GM10266 (cell line): ENCODE measurements around the gene SLC43A1.

Experiments
- DNase-seq: peaks from one replicate; pipeline ENCODE4 v3.0.0; 2012; ENCODE audit errors: extremely low spot score
- TF ChIP-seq, protein P1 (sequence below): IDR thresholded peaks from 2 replicates; pipeline ENCODE4 v1.5.1; 2012; ENCODE audit warnings: mild to moderate bottlenecking, low read depth; ENCODE audit not compliant: control insufficient read depth, insufficient read depth; ENCODE audit errors: missing control alignments

The SLC43A1 gene

DNA sequence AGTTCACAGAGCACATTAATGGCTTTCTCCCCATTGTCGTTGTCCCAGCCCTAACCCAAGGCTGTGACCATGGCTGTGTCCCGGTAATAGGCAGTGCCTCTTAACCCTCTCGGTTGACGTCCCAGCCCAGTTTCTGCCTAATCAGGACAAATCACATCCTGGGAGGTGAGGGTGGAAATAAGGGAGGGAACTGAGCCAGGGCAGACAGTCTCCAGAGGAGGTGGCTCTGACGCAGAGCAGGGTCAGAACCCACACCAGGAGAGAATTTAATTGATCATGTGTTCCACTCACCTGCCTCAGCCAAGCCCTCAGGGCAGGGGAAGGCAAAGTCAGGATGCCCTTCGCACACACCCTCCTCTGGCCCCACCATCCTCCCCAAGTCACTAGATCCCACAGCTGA is 17.0 kb downstream of the SLC43A1 start:
- TF ChIP-seq, protein P1, sequence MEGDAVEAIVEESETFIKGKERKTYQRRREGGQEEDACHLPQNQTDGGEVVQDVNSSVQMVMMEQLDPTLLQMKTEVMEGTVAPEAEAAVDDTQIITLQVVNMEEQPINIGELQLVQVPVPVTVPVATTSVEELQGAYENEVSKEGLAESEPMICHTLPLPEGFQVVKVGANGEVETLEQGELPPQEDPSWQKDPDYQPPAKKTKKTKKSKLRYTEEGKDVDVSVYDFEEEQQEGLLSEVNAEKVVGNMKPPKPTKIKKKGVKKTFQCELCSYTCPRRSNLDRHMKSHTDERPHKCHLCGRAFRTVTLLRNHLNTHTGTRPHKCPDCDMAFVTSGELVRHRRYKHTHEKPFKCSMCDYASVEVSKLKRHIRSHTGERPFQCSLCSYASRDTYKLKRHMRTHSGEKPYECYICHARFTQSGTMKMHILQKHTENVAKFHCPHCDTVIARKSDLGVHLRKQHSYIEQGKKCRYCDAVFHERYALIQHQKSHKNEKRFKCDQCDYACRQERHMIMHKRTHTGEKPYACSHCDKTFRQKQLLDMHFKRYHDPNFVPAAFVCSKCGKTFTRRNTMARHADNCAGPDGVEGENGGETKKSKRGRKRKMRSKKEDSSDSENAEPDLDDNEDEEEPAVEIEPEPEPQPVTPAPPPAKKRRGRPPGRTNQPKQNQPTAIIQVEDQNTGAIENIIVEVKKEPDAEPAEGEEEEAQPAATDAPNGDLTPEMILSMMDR, result no peak
- DNase-seq, result no peak

DNA sequence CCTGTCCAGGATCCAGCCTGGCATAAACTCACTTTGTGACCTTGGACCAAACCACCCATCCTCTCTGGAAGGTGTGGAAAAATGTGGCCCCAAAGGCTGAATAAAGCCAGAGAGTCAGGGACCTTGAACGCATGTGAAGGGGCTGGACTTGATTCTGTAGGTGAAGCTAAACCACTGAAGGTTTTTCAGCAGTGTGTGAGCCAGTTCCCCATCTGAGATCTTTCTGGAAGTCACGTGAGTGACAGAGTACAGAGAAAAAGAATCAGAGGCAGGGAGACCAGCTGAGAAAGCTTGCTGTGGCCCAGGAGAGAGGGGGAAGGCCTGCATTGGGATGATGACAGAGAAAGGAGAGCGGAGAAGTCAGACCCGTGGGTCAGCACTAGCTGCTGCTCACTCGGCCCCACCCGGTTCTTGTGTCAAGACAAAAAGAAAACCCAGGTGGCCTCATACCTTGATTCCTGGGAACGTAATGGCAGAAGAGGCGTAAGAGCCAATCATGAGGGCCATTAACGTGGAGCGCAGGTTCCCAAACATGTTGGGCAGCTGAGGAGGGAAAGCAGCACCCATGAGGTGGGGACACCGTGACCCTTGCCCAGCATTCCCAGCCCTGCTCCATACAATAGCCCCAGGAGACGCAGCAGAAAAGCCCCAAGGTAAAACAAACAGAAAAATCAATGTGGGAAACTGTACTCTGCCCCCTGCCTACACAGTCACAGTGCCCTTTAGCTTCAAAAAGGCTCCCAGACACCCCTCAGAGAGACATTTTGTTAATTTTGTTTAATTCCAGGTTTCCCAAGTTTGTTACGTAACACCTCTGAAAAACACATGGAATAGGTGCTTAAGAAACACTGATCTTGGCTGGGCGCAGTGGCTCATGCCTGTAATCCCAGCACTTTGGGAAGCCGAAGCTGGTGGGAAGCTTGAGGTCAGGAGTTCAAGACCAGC is 17.9 kb downstream of the SLC43A1 start:
- TF ChIP-seq, protein P1, result no peak
- no peak for DNase-seq

GRCh38 chr11:57496109-57496820 is 19.2 kb downstream of the SLC43A1 start:
- TF ChIP-seq, protein P1, result no peak
- DNase-seq, result no peak

DNA sequence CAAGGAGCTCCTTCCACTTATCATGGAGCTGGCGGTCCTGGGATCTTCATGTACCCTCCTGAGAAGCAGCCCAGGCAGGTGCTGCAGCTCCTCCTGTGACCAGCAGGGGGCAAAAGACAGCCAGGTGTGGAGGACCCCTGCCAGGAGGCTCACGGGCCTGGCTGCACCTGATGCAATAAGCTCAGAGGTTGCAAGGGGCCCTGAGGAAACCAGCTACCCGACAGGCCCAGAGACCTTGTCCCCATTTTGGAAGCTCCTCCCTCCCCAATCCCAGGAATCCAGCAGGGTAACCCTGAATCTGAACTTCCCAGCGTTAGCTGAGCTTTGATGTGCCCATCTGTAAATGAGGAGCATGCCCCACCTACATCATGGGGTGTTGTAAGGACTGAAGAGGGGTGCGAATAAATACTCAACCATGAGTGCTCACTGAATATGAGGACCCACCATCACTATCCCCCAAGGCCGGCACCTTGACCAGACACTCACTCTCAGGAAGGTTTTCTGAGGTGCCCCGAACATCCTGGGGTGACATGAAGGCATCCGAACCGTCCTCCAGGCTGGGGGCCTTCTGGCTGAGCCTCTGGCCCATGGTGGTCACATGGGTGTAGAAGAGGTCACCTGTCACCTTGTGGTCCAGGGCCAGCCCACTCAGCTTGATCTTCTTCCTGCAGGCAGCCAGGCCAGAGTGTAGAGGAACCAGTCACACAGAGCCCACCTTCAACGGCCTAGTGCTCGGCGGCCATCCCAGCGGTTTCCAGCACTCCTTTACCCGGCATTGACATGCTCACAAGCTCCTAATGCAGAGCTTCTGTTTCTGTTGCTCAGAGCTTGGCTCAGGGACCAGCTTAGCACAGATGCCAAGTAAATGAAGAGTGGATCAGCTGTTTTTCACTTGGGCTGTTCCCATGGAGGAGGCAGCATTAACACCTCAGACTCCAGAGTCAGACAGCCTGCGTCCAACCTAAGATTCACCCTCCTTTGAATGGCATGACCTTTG is 21.7 kb downstream of the SLC43A1 start:
- DNase-seq, result peak; percentile 79
- TF ChIP-seq, protein P1, result peak; percentile 95

DNA sequence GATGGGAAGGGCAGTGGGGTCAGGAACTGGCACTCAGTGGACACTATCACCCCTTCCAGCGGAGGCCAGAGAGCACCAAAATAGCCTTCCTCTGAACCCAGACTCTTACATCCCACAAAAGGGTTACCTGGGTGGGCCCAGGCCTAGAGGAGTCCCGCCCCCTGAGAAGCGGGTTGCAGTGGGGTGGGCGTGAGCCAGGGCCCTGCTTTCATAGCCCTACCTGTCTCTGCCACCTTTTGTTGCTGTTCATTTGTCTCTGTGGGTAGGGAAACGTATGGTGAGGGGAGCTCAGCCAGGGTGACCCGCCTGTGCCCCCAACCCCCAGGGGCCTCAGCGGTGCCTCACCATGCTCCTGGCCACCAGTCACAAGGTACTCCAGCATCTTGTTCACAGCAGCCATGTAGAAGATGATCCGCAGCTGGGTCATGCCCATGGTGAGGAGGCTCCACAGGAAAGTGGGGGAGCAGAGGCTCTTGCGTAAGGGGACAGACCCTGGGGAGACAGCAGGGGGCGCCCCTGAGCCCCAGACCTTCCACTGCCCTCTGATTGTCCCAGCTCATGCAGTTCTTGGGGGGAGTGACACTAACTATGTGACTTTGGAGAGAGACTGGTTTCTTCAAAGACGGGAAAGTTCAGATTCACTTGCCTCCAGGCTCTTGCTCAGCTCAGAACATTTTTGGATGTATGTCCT is 24.0 kb downstream of the SLC43A1 start:
- peak; percentile 61 for DNase-seq
- TF ChIP-seq, protein P1, result peak; percentile 60
